IPS DF 4.7 (cell line): ENCODE results near the gene RGS6.

Source experiments
- DNase-seq: peaks from one replicate; pipeline ENCODE4 v3.0.0-alpha.2; 2013; ENCODE audit warnings: low spot score; ENCODE audit errors: extremely low read depth

RGS6 gene

GRCh38 chr14:72603639-72604038, 671.4 kb downstream of the RGS6 start:
- no peak for DNase-seq

- DNase-seq: no peak
Measured at GRCh38 chr14:72604133-72604532, 671.9 kb downstream of the RGS6 start.

- no peak for DNase-seq
Measured at GRCh38 chr14:72605096-72605920, 673.1 kb downstream of the RGS6 start.

GRCh38 chr14:72605921-72606220, 673.6 kb downstream of the RGS6 start:
- no peak for DNase-seq

GRCh38 chr14:72606879-72607278, 674.6 kb downstream of the RGS6 start:
- DNase-seq: no peak

- DNase-seq: no peak
Measured at GRCh38 chr14:72607386-72608130, 675.3 kb downstream of the RGS6 start.

DNA sequence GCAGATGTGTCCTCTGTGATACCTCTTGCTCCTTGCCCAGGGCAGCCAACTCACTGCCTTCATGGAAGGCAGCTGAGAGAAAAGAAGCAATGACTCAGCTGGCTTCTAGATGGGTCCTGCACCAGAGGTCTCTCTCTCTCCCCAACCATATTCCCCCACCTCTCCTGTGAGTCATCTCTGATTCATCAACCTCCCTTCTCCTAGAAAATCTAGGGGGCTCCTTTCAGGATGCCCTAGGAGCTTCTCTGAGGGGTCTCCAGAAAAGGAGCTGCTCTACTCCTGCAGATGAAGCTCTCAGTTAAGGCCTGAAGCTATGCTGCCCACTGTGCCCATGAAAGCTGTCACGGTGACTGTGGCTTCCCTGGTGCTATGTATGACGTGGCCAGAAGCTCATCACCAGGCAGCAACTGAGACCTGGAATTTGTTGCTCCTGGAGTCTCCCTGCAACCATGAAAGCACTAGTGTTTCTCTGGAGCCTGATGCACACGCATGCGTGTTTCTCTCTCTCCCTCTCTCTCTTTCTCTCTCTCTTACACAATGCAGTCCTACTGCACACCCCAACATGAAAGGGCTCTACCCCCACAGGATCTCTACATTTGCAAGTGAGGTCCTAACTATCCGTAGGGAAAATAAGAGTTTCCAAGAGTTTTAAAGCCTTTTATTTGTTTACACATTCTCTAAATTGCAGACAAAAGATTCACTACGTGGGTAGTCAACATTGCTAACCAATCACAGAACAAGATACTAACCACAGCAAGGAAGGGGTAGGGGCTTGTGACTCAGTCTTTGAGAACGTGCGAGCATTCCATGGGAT, 676.4 kb downstream of the RGS6 start:
- no peak for DNase-seq

DNA sequence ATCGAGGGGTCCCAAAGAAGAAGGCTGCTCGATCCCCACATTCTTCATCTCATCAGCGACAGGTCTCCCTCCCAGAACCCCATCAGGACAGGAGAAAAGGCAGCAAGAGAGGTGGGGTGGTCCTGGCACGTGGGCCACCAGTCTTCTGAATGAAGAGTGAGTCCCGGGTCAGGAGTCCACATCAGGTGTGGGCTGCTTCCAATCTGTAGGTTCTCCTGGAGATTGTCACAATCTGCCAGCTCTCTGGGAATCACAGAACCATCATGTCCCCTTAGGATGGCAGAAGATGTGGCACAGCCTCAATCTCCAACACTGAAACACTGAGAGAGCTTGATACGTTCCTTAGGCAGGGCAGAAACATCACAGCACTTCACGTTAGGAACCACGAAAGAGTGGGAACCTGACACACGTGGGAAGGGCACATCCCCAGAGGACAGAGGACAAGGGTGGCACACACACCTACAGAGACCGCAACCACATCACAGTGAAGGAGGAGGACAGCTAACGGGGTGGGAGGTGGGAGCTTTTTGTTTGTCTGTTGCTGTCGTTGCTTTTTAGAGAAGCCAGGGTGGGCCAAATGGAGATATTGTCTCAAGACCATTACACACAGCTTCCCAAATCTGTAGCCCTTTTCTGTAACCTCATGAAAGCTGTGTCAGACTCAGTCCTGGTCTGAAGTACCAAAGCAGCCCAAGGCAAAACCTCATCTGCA, 677.1 kb downstream of the RGS6 start:
- DNase-seq: no peak

DNA sequence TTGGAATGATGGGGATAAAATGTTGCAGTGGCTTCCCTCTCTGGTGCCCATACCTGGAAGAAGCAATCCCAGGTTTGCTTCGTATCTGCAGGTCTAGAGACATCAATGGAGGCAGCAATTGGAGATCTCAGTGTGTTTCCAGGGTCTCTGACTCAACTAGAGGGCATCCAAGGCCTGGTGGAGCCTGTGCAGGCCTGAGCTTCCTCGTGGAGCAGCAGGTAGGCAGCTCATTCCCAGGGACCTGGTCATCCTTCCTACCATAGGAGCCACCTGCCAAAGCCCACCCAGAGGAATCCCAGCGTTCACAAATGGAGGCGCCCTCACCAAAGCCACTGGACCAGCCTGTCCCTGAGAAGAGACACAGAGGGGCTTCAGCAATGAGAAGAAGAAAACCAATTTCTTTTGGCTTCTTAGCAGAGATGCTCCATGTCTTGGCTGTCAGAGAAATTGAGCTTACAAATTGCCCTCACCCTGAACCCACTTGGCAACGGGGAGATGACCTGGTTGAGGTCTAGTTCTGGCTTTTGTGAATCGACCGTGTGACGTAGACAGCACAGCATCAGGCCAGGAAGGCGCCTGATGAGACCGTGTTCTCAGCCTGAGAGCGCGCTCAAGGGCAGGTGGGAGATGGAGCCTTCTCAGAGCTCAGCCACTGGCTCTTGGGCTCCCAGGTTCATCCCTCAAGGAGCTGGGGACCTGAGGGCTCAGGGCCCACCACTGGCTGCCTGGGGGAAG, 678.0 kb downstream of the RGS6 start:
- DNase-seq: no peak

- DNase-seq: no peak
Measured at GRCh38 chr14:72610831-72611200, 678.6 kb downstream of the RGS6 start.

DNA sequence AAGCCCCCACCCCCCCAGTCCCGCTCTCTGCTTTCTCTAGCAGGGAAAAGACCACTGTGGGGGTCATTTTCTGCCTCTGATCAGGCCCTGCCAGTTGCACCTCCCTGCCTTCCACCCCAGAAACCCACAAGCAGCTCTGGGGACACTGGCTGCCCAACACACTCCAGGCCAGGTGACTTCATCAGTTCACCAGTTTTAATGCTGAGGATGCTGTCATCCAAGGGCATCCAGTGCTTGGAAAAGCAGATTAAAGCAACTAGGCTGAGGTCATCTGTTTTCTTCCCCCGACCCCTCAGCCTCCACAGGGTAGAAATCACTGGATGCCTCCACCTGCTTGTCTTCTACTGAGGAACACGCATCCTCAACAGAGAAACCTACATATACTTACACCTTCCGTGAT, 679.3 kb downstream of the RGS6 start:
- DNase-seq: no peak

DNA sequence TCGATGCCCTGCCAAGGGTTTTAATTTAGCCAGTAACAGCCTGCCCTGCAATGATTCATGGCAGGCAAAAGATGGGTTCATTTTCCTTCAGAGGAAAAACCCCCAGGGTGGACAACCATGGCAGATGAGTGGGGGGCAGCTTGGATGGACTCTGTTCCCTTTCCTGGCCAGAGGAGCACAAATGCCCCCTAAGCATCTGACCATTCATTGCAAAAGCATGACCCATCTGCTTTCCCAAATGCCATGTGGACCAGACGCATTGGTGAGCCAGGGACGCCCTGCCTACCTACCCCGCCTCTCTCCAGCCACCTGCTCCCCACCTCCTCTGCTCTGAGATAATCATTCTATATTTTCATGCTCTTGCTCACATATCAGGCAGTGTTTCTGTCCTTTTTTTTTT, 679.8 kb downstream of the RGS6 start:
- DNase-seq: no peak

DNA sequence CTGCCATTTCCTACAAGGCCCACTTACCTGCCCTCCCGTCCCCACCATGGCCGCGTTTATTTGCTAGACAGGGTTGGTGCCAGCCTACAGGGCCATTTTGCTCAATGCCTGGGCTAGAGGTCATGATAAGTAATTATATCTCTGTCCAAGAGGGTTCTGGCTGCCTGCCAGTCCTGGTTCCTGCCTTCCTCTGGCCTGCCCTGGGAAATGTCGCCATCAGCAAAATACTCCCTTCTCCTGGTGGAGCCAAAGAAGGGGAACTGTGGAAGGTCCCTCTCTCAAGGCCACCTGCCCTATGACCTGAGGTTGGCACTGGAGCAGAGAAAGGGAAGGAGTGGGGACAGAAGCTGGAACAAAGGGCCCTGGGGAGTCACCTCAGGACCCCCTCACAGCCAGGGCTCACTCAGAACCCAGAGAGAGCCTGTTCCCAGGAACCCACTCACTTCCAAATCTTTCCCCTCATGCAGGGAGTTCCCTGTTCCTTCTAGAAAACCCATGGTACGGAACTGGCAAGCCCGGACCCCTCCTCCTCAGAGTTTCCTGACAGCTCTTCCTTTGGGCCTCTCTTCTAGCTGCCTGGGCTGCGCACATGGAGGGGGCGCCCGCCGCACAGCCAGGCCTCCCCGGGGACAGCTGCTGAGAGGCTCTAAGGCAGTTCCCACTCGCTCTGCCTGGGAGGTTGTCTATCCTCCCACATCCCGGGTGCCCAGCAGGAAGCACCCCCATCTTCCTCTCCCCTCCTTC, 681.2 kb downstream of the RGS6 start:
- no peak for DNase-seq

GRCh38 chr14:72613975-72614319, 681.7 kb downstream of the RGS6 start:
- DNase-seq: no peak

DNA sequence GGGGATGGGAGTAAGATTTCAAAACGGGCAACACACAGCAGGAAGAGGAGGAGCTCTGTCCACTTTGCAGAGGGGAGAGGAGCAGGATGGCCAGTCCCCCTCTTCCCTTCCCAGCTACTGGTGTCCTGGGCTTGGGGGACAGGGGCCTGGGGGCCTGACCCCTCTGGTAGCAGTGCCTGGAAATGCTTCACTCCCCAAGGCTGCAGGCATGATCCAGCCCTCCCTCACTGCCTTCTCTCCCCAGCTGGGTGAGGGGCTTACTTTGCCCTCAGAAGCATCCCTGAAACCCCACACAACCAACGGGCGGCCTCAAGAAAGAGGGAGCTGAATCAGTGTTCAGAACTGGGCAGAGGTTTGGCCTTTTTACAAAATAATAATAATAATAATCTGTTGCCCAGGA, 682.1 kb downstream of the RGS6 start:
- DNase-seq: no peak

DNA sequence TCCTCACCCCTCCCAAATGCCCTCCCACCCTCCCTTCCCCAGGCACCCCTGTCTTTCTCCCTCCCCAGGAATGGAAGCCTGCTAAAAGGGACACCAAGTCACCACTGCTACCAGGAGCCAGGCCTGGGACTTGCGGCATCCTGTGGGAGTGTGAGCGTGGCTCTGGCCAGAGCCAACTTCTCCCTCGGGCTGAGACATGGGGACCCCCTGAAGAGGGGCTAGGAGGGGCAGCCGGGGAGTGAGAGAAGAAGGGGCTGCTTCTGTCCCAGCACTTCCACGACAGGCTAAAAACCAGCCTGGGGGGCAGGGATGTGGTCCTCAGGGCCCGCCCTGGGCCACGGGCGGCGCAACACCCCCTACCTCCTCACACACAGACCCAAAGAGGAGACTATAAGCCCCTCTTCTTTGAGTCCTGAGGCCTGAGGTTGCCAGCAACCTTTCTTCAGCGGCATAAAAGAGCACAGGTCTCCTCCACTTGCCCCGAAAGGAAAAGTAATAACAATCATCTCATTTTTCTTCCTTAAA, 682.7 kb downstream of the RGS6 start:
- DNase-seq: no peak

GRCh38 chr14:72615451-72616121, 683.4 kb downstream of the RGS6 start:
- DNase-seq: no peak
